GM10266 (cell line): ENCODE data around the gene CRTC1.

Source experiments
- DNase-seq: peaks from one replicate; pipeline ENCODE4 v3.0.0; 2012; ENCODE audit errors: extremely low spot score
- CTCF ChIP-seq: IDR thresholded peaks from 2 replicates; pipeline ENCODE4 v1.5.1; 2012; ENCODE audit warnings: mild to moderate bottlenecking, low read depth; ENCODE audit not compliant: control insufficient read depth, insufficient read depth; ENCODE audit errors: missing control alignments

Gene CRTC1

DNA sequence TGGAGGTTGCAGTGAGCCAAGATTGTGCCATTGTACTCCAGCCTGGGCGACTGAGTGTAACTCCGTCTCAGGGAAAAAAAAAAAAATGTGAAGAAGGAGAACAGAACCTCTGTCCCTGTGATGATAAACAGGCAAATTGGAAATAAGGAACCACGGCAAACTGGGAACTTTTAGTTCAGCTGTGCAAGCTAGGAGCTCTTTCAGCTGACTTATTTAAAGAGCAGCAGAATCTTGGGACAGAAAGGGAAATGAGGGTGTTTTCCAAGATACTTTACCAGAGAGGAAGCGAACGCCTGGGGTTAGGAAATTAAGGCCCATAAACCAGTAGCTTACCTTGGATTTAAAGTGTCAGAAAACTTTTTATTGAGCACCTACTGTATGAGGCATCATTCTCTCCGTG is 145.3 kb downstream of the CRTC1 start:
- TF ChIP-seq CTCF = no peak
- DNase-seq = no peak

GRCh38 chr19:18830488-18830887 is 147.0 kb downstream of the CRTC1 start:
- no peak for DNase-seq
- TF ChIP-seq CTCF = no peak

DNA sequence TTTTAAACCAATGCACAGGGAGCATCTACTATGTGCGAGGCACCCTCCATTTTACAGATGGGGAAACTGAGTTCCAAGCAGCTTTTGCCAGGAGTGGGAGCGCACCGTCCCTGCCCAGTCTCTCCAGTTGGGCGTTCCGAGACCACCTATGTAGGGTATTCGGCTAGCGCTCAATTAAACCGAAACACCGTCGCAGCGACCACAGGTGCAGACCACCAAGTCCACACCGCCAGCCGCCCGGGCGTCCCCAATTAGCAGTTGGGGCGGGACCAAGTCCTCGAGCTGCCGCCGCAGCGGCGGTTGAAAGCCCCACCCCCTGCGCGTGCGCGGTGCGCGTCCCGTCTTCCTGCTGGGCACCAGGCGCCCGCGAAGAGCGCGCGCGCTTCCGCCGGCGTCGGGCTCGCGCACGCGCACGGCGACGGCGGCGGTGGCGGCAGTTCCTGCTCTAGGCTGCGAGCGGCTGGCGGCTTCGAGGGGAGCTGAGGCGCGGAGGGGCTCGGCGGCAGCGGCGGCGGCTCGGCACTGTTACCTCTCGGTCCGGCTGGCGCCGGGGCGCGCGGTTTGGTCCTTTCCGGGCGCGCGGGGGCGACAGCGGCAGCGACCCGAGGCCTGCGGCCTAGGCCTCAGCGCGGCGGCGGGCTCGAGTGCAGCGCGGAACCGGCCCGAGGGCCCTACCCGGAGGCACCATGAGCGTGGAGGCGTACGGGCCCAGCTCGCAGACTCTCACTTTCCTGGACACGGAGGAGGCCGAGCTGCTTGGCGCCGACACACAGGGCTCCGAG is 148.2 kb downstream of the CRTC1 start, which contains the start of gene UPF1:
Gene UPF1 (plus strand): TSS at position 436 of the 782 bp plus-strand sequence. CDS start 251 bp downstream, at position 687.
- TF ChIP-seq CTCF = no peak
- DNase-seq = peak; percentile 98
